ENCODE measurements around the gene TDP2. TPM values are rescaled to one million over a fixed set of nuclear protein-coding genes. Genes with fewer than 3 reads are reported as not detected.

TDP2 gene
- total RNA-seq, 1 experiment from 2014 or later, result 30.2 TPM

- TF ChIP-seq ELF1 (IDR thresholded peaks at IDR 0.05; ENCODE audit: borderline replicate concordance, low read depth), result no peak
- TF ChIP-seq RAD21 (IDR thresholded peaks at IDR 0.05; ENCODE audit: low read depth), result no peak
Measured at GRCh38 chr6:24603241-24603640, 63.5 kb downstream of the TDP2 start (continued).

GRCh38 chr6:24600903-24601302, 65.8 kb downstream of the TDP2 start:
- Histone ChIP-seq H3K9me2 (ENCODE audit: insufficient read depth) (no peaks in the 10 kb centered on the region), H3K4me3 (replicated peaks in 1 of 2; ENCODE audit: low read depth in 1 of 2, low read length in 2 of 2) (no peak overlapping the region), H3K27ac (ENCODE audit: low read depth, low read length) (no peak overlapping the region), H2AFZ (ENCODE audit: low read depth, low read length, poor library complexity, severe bottlenecking) (no peak overlapping the region), H3K4me2 (ENCODE audit: low read length) (no peak overlapping the region), H3K27me3 (ENCODE audit: insufficient read depth, low read length) (no peaks in the 10 kb centered on the region), H3K36me3 (ENCODE audit: control insufficient read depth in 1 of 2, insufficient read depth in 2 of 2, low read length in 2 of 2) (no peaks in the 10 kb centered on the region), H3K79me2 (ENCODE audit: insufficient read depth, low read length) (no peaks in the 10 kb centered on the region), H4K20me1 (ENCODE audit: insufficient read depth) (no peaks in the 10 kb centered on the region), H3K4me1 (ENCODE audit: control insufficient read depth in 1 of 2, insufficient read depth in 2 of 2, low read length in 2 of 2) (no peaks in the 10 kb centered on the region), H3K9ac (ENCODE audit: low read length) (no peak overlapping the region), H3K9me3 (ENCODE audit: control insufficient read depth in 1 of 2, insufficient read depth in 1 of 2, low read depth in 1 of 2, low read length in 2 of 2) (no peaks in the 10 kb centered on the region)
- CTCF ChIA-PET, result no interaction called here
- ATAC-seq, result no peak
- BruUV-seq (replicated peaks), result no TSS peak
- TF ChIP-seq RAD21 (IDR thresholded peaks at IDR 0.05; ENCODE audit: low read depth) (peak; percentile 11; the same call in 1 of the 2 replicates), EZH2phosphoT487 (IDR thresholded peaks at IDR 0.05; ENCODE audit: borderline replicate concordance) (no peak), CTCF (IDR thresholded peaks at IDR 0.05 in 2 of 3, conservative IDR thresholded peaks at IDR 0.05 in 1 of 3; ENCODE audit: borderline replicate concordance in 1 of 3, insufficient read depth in 1 of 3, low read depth in 2 of 3, low read length in 2 of 3) (peak in 2 of 3 experiments; percentile 37 to 63; a peak in 3 of 6 replicates), FOSL1 (IDR thresholded peaks at IDR 0.05; ENCODE audit: low read depth) (no peak), REST (IDR thresholded peaks at IDR 0.05; ENCODE audit: low read depth) (no peak), ZBTB33 (IDR thresholded peaks at IDR 0.05; ENCODE audit: extremely low read depth, insufficient replicate concordance, low read length) (no peak)
- POLR2A ChIA-PET, result no interaction called here
- intact Hi-C loops (cut with micrococcal nuclease), result no loop called here
- RAD21 ChIA-PET (ENCODE audit: low non-redundant PET in 1 of 2, low total read pairs in 2 of 2, uncharacterized antibody in 2 of 2, unreplicated experiment in 2 of 2), result no interaction called here
- no peak for DNase-seq (ENCODE audit: low read depth, low spot score)

All from HCT116 (cell line).